Measurements from ENCODE around the gene RNASEH2A.
"Not testable (repeated sequence)": the region's sequence is repeated elsewhere in the genome, so short reads cannot be mapped to it uniquely, and the experiment has no call there.

Gene RNASEH2A

GRCh38 chr19:12800923-12801465 is 5.4 kb upstream of the RNASEH2A start:
- DNase-seq (ENCODE audit: low read depth), result no peak
- peak overlapping the region; percentile 89 for H3K4me3 ChIP-seq (ENCODE audit: low read length)
- TF ChIP-seq CTCF (conservative IDR thresholded peaks at IDR 0.05; ENCODE audit: low read depth, low read length), result no peak

GRCh38 chr19:12801466-12802266 is 4.7 kb upstream of the RNASEH2A start, which contains the start of the genes PRDX2 and THSD8:
PRDX2 (minus strand) TSS chr19:12801800; CDS start chr19:12801261, 539 bp downstream.
THSD8 (plus strand) TSS chr19:12802069; CDS start chr19:12802072, 3 bp downstream.
- peak within 1 kb of the TSS; percentile 89 for H3K4me3 ChIP-seq (ENCODE audit: low read length)
- TF ChIP-seq CTCF (conservative IDR thresholded peaks at IDR 0.05; ENCODE audit: low read depth, low read length), result peak; percentile 10
- no peak for DNase-seq (ENCODE audit: low read depth)

- peak overlapping the region; percentile 89 for H3K4me3 ChIP-seq (ENCODE audit: low read length)
- no peak for TF ChIP-seq CTCF (conservative IDR thresholded peaks at IDR 0.05; ENCODE audit: low read depth, low read length)
- no peak for DNase-seq (ENCODE audit: low read depth)
Measured at GRCh38 chr19:12802267-12803106, 3.9 kb upstream of the RNASEH2A start.

- DNase-seq (ENCODE audit: low read depth), result no peak
- no peak for TF ChIP-seq CTCF (conservative IDR thresholded peaks at IDR 0.05; ENCODE audit: low read depth, low read length)
- H3K4me3 ChIP-seq (ENCODE audit: low read length), result no peak overlapping the region
Measured at GRCh38 chr19:12804051-12804450, 2.3 kb upstream of the RNASEH2A start.

GRCh38 chr19:12815088-12815487 is 8.7 kb downstream of the RNASEH2A start:
- no peak for DNase-seq (ENCODE audit: low read depth)
- TF ChIP-seq CTCF (conservative IDR thresholded peaks at IDR 0.05; ENCODE audit: low read depth, low read length), result no peak
- H3K4me3 ChIP-seq (ENCODE audit: low read length), result no peak overlapping the region

GRCh38 chr19:12817188-12817587 is 10.8 kb downstream of the RNASEH2A start:
- not testable (repeated sequence) for H3K4me3 ChIP-seq (ENCODE audit: low read length); DNase-seq (ENCODE audit: low read depth)

GRCh38 chr19:12817810-12818209 is 11.4 kb downstream of the RNASEH2A start:
- not testable (repeated sequence) for H3K4me3 ChIP-seq (ENCODE audit: low read length); DNase-seq (ENCODE audit: low read depth)
